GM21576 (cell line): ENCODE results near the gene CLTCL1.
"Not testable (repeated sequence)": the region's sequence is repeated elsewhere in the genome, so short reads cannot be mapped to it uniquely, and the experiment has no call there.

ENCODE experiments used
- ATAC-seq: cut with Tn5 transposase; IDR thresholded peaks from one replicate; pipeline ENCODE4 v1.9.1; 2021; ENCODE audit warnings: mild to moderate bottlenecking, moderate library complexity; ENCODE audit not compliant: unreplicated experiment

The CLTCL1 gene

DNA sequence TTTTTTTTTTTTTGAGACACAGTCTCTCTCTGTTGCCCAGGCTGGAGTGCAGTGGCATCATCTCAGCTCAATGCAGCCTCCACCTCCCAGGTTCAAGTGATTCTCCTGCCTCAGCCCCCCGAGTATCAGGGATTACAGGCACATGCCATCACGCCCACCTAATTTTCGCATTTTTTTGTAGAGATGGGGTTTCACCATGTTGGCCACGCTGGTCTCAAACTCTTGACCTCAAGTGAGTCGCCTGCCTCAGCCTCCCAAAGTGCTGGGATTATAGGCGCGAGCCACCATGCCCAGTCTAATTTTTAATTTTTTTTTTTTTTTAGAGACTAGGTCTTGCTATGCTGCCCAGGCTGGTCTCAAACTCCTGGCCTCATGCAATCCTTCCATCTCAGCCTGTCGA is 35.2 kb downstream of the CLTCL1 start:
- ATAC-seq: not testable (repeated sequence)

DNA sequence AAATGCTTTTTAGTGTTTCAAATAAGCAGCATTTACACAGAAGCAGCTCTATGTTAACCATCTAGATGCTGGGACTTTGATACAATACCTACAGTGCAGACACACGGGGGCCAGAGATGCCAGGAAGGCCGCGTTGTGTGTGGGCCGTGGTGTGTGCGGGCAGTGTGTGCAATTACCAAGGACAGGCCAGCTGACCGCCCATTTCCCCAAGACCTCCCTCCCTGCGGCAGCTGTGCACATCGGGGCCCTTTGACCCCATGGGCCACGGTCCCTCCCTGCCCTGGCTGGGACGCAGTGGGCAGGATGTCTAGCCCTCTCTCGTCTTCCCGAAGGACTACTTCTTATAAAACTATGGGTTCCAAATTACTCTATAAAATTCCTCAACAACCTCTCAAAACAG is 38.4 kb downstream of the CLTCL1 start:
- ATAC-seq: no peak

GRCh38 chr22:19244600-19245352 is 46.7 kb downstream of the CLTCL1 start:
- ATAC-seq: no peak

GRCh38 chr22:19242699-19243098 is 48.8 kb downstream of the CLTCL1 start:
- no peak for ATAC-seq

DNA sequence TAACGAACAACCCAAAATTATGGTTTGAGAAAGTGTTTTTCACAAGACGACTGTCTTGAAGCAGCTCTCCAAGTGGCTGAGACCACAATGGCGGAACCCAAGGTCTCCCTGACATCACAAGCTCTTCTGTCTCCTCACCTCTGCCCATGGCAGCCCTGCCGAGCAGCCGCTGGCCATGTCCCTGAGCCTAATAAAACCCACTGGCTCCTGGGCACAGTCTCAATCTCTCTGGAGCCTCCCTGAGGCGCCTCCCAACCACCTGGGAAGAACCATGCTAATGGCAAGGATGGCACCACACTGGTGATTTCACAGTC is 50.0 kb downstream of the CLTCL1 start:
- no peak for ATAC-seq

- ATAC-seq: no peak
Measured at GRCh38 chr22:19240813-19241592, 50.5 kb downstream of the CLTCL1 start.

DNA sequence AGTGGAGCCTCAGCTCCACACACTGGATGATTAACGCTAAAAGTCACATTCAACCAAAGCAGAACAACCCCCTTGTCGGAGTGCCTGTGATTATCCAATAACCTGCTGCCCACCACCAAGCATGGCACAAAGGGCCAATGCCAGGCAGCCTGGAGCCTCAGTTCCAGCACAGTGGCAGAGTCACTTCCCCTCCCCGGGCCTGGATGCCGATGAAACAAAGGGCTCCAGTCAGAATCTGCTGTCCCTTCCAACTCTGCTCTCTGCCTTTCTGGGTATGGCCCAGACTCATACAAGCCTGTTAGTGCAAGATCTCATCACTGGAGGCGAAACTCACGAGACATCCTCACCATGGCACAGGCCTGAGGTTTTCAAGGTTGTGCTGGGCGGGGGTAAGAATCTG is 52.1 kb downstream of the CLTCL1 start:
- ATAC-seq: no peak

DNA sequence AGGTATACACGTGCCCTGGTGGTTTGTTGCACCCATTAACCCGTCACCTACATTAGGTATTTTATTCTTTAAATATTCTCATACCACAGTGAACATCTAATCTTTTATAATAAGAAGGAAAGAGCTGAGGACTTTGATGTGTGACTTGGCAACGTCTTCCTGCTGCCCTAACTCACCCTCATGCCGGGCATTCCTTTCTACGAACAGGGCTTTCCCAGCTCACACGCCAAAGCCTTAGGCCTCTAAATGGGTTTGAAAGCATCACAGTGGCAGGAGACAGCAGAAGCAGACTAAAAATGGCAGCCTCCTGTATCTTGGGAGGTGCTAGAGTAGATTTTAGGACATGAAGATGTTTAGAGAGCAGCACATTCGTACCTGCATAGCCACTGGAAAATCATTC is 52.6 kb downstream of the CLTCL1 start:
- ATAC-seq: no peak

- no peak for ATAC-seq
Measured at GRCh38 chr22:19235874-19236273, 55.6 kb downstream of the CLTCL1 start.

DNA sequence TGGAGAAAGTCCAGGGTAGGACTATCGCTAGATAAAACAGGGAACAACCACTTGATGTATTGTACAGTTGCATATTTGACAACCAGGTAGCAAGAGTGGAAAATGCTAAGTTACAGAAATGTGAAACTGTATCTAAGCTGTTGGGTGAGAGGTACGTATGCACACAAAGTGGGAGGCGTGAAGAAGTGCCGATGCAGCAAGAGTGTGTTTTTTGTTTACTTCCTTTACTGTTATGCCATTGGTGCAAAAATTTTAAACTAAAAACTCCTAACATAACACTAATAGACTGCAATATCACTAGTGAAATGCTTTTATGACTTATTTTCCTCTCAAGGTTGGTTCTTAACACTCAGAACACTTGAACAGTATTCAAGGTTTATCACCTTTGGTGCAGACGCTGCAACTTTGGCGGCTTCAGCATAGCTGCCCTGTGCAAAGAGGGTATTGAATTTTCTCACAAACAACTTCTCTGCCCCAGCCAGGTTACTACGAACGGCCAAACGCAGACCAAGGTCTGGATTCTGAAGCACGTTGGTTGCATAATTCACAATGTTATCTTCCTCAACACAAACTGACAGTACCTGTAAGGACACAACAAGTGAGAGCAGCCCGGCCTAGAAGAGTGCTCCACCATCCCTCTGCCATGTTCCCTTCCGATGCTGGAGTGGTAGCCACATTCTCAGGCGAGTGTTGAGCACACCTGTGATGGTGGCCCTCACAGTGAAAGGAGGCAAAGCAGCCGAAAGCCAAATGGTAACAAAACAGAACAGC is 57.2 kb downstream of the CLTCL1 start:
- ATAC-seq: no peak

DNA sequence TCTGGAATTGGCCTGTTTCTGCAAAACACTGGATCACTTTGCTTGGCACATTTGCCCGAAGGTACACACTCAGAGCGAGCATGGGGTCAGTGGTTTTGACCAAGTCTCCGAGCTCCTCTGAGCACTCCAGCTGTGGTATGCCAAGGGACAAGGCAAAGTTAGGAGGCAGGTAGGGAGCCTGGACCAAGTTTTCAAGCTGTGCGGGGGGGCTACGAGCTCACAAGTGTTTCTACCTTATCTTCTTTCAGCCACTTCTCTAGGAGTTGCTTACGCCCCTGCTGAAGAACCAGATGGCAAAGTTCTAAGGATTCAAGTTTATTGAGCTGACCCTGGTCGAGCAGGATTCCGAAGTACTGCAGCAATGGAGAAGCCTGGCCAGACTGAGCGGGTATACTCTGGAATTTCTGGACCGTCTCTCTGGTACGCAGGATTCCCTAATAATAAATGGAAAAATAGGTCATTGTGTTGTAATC is 58.3 kb downstream of the CLTCL1 start:
- ATAC-seq: no peak

DNA sequence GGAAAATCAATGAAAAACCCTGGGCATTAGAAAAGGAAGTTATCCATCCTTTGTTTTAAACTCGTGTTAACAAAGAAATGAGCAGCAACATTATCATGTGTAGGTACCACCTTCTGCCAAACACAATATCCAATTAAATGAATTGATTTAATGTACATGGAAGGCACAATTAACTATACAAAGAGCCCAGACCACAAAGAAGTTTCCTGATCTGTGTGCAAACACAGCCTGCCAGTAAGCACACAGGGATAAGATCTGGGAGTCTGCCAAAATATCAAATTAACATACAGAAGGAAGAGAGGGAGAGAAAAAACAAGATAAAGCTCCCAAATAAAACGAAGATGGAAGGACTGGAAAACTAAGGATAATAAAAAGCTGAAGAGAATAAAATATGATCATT is 58.9 kb downstream of the CLTCL1 start:
- no peak for ATAC-seq

GRCh38 chr22:19231986-19232385 is 59.5 kb downstream of the CLTCL1 start:
- no peak for ATAC-seq

GRCh38 chr22:19229600-19229999 is 61.9 kb downstream of the CLTCL1 start:
- ATAC-seq: no peak

GRCh38 chr22:19228179-19228578 is 63.3 kb downstream of the CLTCL1 start:
- no peak for ATAC-seq

DNA sequence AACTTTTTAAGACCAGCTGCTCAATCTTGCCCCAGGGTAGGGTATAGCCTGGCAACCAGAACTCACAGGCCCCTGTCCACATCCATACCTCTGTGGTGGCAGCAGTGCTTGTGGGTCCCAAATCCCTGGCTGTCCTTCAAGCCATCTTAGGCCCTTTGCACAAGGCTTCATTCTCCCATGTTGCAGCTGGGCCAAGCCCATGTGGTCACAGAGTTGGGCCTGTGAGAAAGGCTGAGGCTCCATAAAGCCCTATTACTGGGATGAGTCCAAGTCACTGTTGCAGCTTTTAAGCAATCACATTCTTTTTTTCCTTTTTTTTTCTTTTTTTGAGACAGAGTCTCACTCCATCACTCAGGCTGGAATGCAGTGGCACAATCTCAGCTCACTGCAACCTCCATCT is 65.1 kb downstream of the CLTCL1 start:
- no peak for ATAC-seq

GRCh38 chr22:19225560-19225959 is 66.0 kb downstream of the CLTCL1 start:
- no peak for ATAC-seq

- ATAC-seq: no peak
Measured at GRCh38 chr22:19224985-19225384, 66.5 kb downstream of the CLTCL1 start.

DNA sequence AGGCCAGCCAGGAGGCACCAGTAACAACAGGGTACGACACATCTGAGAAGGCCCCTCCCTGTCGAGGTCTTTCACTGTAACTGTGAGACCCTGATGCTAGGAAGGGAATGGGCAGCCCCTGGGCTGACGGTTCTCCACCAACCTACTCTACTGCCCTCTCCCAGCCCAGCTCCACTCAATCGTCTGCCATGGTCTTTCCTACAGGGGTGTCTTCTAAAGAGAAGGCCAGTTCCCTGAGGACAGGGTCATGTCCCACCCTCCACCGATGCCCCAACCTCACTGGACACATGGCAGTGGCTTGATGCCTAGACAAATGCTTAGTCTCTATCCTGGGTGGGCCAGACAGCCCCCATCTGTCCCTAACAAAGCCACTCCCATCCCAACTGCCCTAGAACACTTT is 67.0 kb downstream of the CLTCL1 start:
- ATAC-seq: no peak

DNA sequence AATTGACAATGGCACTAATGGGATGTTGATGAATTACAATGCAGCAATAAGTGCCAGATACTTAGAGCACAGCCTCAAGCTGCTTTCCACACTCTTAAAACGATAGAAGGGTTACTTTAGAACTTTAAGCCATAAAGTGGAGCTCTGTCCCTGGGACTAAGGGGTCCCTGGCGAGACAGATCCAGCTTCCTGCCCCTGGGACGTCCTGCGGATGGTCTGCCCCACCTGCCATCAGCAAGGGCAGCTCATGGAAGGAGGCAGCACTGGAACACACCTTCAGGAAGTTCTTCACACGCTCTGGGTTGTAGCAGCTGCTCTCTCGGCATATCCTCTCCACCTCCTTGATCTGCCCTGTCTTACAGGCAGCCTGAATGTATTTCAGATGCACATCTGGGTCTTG is 67.9 kb downstream of the CLTCL1 start:
- ATAC-seq: no peak

DNA sequence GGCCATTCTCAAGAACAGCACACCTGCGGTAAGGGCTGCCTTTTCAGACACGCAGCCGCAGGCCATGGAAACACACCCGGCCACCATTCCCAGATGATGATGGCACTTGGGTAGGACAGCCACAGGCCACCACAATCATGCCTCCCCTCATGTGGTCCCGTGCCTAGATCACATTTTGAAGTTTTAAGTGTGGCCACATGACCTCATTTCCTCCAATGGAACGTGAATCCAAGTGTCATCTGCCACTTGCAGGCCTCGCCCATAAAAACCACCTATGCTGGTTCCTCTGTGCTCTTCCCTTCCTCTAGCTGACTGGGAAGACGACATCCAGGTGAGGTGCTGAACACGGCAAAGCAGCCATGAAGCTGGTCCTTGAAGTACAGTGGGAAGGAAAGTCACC is 68.4 kb downstream of the CLTCL1 start:
- no peak for ATAC-seq
